Epithelial cell of prostate (primary cell): ENCODE data around the gene SLC6A12.

Experiments used
- DNase-seq: peaks from one replicate; pipeline ENCODE4 v3.0.0-alpha.2; 2011; ENCODE audit warnings: low read depth, low spot score
- H3K27ac ChIP-seq: fragments of 450-650 bp; 2 replicates; pipeline ENCODE4 v1.5.1; 2017; ENCODE audit warnings: mild to moderate bottlenecking

The SLC6A12 gene

GRCh38 chr12:168763-169525 lies 45.0 kb downstream of the SLC6A12 start:
- DNase-seq, result no peak
- H3K27ac ChIP-seq, result no peak overlapping the region

GRCh38 chr12:167959-168600 lies 45.9 kb downstream of the SLC6A12 start:
- DNase-seq, result no peak
- H3K27ac ChIP-seq, result no peak overlapping the region

- no peak overlapping the region for H3K27ac ChIP-seq
- DNase-seq, result no peak
These were observed 47.4 kb downstream of the SLC6A12 start for GRCh38 chr12:166425-167075.

GRCh38 chr12:165862-166368 lies 48.0 kb downstream of the SLC6A12 start:
- no peak overlapping the region for H3K27ac ChIP-seq
- DNase-seq, result no peak

- no peak for DNase-seq
- H3K27ac ChIP-seq, result no peak overlapping the region
These were observed 49.8 kb downstream of the SLC6A12 start for GRCh38 chr12:164207-164606.

- no peak overlapping the region for H3K27ac ChIP-seq
- DNase-seq, result no peak
These were observed 50.5 kb downstream of the SLC6A12 start for GRCh38 chr12:163406-163986.

GRCh38 chr12:162467-163307 lies 51.3 kb downstream of the SLC6A12 start:
- no peak for DNase-seq
- H3K27ac ChIP-seq, result no peak overlapping the region

- H3K27ac ChIP-seq, result no peak overlapping the region
- no peak for DNase-seq
These were observed 52.1 kb downstream of the SLC6A12 start for GRCh38 chr12:161823-162222.

GRCh38 chr12:160858-161257 lies 53.1 kb downstream of the SLC6A12 start:
- no peak overlapping the region for H3K27ac ChIP-seq
- DNase-seq, result no peak

GRCh38 chr12:159156-159782 lies 54.7 kb downstream of the SLC6A12 start:
- H3K27ac ChIP-seq, result no peak overlapping the region
- no peak for DNase-seq

GRCh38 chr12:157644-158043 lies 56.3 kb downstream of the SLC6A12 start:
- H3K27ac ChIP-seq, result no peak overlapping the region
- DNase-seq, result no peak

- no peak overlapping the region for H3K27ac ChIP-seq
- DNase-seq, result no peak
These were observed 57.0 kb downstream of the SLC6A12 start for GRCh38 chr12:156945-157344.

GRCh38 chr12:155646-156045 lies 58.3 kb downstream of the SLC6A12 start:
- no peak for DNase-seq
- no peak overlapping the region for H3K27ac ChIP-seq

- no peak for DNase-seq
- no peak overlapping the region for H3K27ac ChIP-seq
These were observed 59.0 kb downstream of the SLC6A12 start for GRCh38 chr12:155006-155405.

- no peak overlapping the region for H3K27ac ChIP-seq
- DNase-seq, result no peak
These were observed 59.9 kb downstream of the SLC6A12 start for GRCh38 chr12:154058-154457.

- DNase-seq, result no peak
These were observed 60.7 kb downstream of the SLC6A12 start for GRCh38 chr12:153080-153746.

GRCh38 chr12:152440-152839 lies 61.5 kb downstream of the SLC6A12 start:
- no peak overlapping the region for H3K27ac ChIP-seq
- DNase-seq, result no peak

More at GRCh38 chr12:153080-153746, 60.7 kb downstream of the SLC6A12 start:
- no peak overlapping the region for H3K27ac ChIP-seq

- H3K27ac ChIP-seq, result no peak overlapping the region
- no peak for DNase-seq
These were observed 62.4 kb downstream of the SLC6A12 start for GRCh38 chr12:151579-151978.
